Activated CD4-positive, CD25-positive, alpha-beta regulatory T cell treated with anti-CD3 and anti-CD28 coated beads, Interleukin-2, amount 50 U/mL, for 72 hours (primary cell): Measurements from ENCODE around the gene MYO7B.
"Not testable (repeated sequence)": the region's sequence is repeated elsewhere in the genome, so short reads cannot be mapped to it uniquely, and the experiment has no call there.

ENCODE experiments used
- DNase-seq: peaks from one replicate; pipeline ENCODE4 v3.0.0; 2021

The MYO7B gene

DNA sequence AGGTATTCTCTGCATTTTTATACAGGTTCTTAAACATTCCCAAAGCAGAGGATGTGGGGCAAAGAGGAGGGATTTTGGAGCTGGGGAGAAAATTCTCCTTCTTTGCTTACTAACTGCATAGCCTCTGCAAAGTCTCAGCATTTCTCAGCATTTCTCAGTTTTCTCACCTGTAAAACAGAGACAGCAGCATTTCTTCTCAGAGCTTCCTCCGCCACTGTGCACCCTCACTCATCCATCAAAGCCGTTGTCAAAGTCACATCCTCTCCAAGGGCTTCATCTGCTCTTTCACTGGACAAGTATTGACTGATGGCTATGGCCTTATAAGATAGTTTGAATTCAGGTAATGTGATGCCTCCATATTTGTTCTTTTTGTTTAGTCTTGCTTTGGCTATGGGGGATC, 17.4 kb downstream of the MYO7B start:
- no peak for DNase-seq

DNA sequence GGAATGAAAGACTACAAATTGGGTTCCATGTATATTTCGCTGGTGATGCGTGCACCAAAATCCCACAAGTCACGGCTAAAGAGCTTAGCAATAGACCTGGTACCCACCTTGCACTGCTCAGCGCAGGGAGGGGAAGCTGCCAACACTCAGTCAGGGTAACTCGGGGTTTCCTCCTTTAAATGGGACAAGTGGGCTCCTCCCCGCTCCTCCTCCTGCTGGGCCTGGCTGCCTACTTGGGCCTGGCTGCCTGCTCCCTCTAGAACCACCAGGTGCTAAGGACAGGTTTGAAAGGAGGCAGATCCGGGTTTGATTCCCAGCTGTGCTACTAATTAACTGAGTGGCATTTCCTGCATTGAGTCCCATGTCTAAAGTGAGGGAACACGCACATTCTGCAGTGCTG, 23.4 kb downstream of the MYO7B start:
- no peak for DNase-seq

DNA sequence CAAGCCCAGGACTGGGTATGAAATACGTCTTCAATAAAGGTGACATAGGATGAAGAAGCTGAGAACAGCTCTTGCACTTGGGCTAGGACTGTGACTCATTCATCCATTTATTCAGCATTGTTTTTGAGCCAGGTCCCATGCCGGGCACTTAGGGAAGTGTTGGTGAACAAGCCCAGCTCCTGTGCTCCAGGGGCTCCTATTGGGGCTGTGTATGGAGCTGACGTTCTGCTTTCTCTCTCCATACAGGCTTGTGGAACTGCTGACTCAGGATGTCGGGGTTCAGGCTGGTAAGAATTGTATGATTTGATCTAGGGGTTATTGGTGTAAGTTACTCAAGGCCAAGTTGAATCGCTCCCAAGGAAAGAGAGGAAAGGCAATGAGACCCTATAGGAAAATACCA, 24.0 kb downstream of the MYO7B start:
- DNase-seq = no peak

DNA sequence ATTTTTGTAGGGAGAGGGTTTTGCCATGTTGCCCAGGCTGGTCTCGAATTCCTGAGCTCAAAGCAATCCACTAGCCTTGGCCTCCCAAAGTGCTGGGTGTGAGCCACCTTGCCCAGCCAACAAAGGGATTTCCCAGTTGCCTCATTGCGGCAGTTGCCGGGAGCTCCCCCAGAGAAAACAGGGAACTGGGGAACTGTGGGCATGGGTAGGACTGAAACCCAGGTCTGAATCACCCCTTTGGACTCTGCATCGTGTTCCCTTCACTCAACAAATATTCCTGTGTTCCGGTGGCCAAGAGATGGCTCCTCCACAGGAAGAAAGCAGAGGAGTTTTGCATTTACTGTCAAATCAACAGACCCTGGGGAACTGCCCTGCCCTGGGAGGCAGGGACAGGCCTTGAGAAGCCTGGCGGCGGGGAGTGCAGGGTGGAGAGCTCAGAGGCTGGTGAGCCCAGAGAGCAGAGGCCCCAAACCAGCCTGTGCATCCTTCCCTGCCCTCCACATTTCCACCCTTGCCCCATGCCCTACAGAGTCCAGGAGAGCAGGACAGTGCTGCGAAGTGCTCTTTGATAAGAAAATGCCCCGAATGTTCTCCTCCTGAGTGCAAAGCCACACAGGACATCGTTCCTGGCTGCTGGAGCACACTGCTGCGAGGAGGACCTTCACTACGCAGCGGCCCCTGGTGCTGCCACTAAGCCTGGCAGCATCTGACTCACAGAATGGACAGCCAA, 24.9 kb downstream of the MYO7B start:
- no peak for DNase-seq

DNA sequence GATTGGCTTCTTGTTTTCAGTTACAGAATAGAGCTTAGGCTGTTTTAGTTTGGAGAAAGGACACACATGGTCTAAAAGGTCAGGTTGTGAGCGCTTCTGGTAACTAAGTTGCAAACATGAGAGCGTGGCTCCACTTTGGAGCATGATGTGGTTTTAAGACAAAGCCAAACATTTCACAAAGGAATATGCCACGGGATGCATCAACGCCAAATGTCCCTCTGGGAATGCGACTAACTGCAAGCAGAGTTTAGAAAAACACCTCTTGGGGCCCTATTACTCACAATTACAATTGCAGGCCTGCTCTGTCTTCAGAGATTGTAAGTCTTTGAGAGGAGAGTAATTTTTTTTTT, 25.4 kb downstream of the MYO7B start:
- no peak for DNase-seq

DNA sequence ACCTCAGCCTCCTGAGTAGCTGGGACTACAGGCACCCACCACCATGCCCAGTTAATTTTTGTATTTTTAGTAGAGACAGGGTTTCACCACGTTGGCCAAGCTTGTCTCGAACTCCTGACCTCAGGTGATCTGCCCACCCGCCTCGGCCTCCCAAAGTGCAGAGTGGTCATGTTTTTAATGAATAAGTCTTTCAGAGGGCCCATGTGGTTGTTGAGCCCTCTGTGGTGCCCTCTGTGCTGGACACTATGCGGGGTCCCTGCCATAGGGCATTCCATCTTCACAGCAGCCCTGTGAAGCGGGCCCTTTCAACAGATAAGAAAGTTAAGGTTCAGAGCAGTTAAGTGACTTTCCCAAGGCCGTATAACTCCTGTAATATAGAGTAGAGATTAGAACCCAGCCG, 25.9 kb downstream of the MYO7B start:
- no peak for DNase-seq

DNA sequence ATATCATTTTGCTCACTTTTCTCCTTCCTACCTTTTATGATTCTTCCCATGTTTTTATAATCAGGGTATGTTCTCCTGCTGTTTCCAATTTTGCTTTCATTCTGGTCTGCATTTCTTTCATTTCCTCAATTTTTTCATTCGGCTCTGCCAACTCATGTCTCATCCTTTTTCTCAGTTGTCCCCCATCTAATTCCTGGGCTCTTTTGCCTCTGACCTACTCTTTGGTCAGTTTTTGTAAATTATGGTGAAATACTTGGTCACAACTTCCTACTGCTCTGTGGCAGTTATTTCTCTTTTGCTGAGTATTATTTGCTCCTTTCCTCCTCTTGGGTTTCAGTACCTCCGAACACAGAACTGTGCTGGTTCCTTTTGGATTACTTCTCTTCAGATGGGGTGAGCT, 27.5 kb downstream of the MYO7B start:
- DNase-seq = no peak

DNA sequence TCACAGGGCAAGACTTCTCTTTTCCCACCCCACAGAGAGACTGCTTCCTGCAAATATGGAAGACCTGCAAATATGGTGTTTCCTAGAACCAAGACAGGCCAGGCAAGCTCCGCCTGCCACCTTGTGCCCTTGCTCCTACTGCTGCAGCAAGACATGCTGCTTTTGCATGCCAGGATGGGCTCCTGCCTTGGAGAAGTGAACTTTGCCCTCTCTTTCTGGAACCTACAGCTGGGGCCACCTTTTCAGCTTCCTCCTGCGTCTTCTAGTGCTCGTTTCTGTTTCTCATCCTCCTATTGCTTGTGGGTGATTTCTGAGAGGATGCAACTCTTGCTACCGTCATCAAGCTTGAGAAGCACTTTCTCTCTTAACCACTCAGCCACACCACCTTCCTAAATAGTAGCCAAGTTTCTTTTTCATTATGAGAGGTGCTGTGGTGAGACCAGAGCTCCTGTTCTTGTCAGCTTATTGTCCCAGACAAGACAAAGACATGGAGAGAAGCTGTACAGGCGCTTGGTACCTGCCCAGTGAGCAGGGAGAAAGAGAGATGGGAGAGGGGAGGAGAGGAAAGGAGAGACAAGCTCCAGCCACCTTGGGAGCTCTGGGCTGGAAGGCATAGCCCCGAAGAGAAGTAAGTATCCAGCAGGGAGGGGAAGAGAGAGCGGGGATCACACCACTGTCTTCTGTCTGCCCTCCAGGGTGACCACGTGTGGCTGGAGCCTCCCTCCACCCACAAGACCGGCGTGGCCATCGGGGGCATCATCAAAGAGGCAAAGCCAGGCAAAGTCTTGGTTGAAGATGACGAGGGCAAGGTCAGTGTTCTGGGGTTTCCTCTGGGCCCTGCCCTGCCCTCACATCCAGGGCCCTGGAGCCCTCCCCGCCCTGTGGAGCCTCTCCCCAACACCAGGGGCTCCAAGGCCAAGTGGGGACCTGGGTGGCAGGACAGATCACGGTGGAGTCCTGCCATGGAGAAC, 28.3 kb downstream of the MYO7B start:
- no peak for DNase-seq

DNA sequence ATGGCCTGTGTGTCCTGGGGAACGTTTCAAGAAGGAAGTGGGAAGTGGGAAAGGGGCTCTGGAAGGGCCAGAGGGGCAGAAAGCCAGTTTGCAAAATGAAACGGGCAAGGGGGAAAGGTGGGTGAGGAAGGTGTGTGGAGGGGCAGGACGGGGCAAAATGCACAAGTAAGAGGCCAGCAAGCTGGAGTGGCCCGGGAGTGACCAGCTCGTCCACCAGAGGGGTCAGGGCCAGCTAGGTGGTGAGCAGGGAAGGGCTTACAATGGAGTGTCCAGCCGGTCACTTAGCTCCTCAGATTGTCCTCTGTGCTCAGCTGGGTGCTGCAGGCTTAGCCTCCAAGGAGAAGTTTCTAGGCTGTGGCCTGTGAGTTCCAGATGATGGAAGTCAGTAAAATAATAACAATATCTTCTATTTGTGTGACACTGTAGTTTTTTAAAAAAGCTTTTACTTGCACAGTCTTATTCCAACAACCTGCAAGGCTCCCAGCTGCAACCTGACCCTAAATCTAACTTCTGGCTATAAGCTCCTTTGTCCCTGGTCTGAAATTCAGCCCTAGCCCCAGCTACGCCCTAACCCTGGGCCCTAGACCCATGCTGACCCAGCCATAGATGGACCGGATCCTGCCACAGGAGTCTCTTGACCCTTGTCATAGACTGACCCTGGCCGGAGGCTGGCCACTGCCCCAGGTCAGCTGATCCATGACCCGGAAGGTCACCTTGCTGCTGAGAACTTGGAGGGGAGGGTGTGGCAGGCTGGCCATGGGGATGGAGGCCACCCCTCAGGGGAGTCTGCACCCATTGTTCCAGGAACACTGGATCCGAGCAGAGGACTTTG, 29.2 kb downstream of the MYO7B start:
- DNase-seq = no peak

DNA sequence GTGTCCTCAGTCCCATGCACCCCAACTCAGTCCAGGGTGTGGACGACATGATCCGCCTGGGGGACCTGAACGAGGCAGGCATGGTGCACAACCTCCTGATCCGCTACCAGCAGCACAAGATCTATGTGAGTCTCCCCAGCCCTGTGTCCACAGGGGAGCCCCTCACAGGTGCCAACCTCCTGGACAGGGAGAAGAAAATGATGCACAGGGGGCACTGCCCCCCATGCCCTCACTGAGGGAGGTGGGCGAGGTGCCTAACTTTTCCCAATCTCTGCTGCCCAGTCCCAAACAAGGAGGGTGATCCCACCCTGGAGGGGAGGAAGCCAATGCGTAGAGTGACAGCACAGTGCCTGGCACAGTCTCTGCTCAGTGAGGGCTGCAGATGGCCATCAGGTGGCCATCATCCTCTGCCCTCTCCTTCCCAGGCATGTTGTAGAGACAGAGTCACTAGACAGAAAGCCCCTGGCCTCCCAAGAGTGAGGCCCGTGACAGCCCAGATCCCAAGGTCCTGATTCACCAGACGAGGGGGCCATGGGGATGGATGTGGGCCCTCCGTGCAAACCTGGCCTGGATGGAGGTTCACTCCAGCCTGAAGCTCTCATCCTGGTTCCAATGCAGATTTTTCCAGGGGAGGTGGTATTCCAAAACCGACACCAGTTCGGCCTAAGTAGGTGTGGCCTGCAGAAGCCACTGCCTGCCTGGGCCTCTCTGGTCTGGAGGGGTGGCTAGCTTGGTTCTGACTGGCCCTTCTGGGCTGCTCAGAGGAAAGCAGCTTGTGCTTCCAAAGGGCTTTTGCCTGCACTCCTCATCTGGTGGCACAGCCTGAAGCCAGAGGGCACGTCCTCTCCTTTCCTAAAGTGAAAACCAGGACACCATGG, 30.0 kb downstream of the MYO7B start:
- no peak for DNase-seq

DNA sequence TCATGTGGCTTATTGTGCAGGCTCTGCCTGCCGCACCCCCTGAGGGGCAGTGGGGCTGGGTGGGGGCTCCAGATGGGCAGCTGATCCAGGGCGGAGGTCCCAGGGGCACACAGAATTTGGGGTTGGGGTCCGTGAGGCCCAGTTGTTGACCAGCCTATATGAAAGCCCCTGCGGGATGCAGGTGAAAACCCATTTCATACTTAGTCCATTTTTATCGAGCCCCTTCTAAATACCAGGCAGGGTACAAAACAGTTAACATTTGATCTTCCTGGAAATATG, 30.6 kb downstream of the MYO7B start:
- DNase-seq = no peak

DNA sequence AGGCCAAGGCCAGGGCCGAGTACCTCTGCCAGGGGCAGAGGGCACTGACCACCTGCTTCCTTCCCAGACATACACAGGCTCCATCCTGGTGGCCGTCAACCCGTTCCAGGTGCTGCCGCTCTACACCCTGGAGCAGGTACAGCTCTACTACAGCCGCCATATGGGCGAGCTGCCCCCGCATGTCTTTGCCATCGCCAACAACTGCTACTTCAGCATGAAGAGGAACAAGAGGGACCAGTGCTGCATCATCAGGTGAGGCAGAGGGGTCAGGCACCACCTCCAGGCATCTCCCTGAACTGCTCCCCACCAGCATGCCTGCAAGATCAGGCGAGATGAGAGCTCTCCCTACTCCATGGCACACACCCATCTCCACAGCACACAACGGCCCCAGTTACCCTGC, 31.1 kb downstream of the MYO7B start:
- no peak for DNase-seq

DNA sequence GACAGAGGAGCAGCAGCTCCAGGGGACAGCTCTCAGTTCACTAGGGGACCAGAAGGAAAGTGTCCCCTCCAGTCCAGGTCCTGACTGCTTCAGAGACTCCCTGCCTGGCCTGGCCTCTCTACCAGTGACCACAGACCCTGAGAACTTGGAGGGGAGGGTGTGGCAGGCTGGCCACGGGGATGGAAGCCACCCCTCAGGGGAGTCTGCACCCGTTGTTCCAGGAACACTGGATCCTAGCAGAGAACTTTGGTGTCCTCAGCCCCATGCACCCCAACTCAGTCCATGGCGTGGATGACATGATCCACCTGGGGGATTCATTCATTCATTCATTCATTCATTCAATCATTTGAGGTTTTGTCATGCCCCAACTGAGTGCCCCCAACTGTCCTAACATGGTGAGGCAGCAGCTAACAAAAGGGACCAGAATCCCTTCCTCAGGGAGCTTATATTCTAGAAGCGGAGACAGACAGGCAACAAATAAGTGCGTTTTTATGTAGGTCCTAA, 31.9 kb downstream of the MYO7B start:
- no peak for DNase-seq

DNA sequence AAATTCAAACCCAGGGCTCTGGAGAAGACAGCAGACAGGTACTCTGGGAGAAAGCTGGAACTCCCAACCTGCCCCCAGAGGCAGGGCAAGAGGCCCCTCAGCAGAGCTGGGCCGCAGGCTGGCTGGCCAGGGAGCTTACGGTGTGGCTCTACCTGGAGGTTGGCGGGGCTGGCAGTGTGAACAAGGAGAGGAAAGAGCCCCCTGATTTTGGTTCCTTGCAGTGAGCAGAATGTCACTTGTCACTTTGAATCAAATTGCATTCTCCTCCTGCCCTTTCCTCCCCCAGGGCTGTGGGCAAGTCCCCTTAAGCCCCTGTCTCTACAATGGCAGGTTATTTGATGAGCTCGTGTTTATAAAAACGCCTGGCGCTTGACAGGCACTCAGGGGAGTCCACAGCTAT, 32.6 kb downstream of the MYO7B start:
- no peak for DNase-seq

DNA sequence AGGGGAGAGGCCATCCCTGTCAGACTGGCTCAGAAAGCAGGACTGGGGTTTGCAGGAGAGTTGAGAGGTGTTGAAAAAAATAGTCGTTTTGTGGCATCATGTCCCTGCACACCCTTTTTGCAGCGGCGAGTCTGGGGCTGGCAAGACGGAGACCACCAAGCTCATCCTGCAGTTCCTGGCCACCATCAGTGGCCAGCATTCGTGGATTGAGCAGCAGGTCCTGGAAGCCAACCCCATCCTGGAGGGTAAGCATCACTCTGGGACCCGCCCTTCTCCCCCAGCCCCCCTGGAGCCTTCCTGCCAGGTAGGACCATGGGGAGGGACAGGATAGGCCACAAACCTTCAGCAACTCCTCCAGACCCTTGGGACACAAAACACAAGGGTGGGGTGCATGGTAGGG, 34.2 kb downstream of the MYO7B start:
- no peak for DNase-seq

DNA sequence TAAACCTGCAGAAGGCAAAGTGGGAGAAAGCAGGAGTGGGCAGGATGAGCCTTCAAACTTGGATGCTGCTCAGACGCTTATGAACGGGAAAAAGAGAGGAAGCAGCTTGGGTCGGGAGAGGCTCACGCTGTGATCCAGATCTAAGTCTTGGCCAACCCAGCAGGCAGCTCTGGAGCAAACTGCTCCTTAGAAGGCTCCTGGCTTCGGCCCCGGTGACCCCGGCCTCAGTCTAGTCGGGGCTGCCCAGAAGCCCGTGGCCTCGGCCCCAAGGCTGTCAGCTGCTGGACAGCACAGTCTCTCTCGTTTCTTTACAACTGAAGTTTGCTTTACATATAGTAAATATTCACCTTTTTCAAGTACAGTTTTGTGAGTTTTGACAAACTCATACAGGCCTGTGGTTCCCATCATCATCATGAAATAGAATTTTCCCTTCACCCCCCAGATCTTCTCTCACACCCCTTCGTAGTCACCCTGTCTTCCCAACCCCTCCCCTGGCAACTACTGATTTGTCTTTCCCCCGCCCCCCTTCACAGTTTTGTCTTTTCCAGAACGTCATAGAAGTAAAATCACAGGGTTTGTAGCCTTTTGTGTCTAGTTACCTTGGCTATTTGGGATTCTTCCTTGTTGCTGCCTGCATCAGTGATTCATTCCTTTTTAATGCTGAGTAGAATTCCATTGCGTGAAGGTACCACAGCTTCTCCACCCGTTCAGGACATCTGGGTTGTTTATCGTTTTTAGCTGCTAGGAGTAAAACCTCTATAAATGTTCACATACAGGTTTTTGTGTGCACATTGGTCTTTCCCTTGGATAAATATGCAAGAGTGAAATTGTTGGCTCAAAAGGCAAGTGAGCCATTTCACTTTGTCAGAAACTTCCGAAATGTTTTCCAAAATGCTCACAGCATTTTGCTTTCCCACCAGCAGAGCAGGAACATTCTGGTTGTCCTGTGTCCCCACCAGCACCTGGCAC, 35.1 kb downstream of the MYO7B start:
- no peak for DNase-seq

DNA sequence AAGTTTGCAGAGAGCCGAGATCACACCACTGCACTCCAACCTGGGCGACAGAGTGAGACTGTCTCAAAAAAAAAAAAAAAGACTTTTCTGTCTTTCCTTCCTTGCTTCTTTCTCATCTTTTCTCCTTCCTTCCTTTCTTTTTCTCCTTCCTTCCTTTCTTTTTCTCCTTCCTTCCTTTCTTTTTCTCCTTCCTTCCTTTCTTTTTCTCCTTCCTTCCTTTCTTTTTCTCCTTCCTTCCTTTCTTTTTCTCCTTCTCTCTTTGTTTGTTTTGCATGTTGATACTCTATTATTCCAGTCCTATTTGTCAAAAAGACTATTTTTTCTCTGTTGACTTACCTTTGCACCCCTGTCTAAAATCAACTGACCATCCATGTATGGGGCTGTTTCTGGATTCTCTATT, 36.9 kb downstream of the MYO7B start:
- DNase-seq = not testable (repeated sequence)

DNA sequence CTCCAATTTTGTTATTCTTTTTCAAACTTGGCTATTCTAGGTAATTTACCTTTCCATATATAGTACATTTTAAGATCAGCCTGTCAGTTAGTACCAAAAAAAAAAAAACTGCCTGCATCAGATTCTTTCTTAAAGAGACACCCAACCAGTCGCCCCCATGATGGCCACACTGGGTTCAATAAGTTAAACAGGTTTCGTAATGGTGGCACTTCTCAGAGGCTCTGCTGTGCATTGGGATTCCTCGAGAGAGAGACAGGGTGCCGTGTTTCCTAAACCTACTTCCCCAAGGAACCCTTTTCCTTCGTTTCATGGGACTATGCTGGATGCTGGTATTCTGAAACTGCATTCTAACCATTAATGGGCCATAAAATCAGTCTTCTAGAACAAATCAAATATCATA, 37.4 kb downstream of the MYO7B start:
- DNase-seq = no peak

DNA sequence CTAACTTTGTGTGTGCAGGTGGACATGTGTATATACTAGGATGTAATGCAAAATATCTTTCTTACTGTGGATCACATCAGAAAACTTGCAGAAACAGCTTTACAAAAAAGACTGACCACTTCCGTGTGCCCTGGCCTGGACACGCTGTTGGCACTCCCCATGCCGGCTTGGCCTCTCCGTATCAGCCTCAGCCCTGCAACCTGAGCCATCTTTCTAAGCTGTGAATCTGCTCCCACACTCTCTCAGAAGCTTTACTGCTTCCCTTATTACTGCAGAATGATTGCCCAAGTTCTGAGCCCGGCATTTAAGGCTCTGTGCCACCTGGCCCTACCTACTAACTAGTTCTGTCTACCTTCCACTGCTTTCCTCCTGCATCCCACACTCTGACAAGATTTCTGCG, 37.8 kb downstream of the MYO7B start:
- no peak for DNase-seq

DNA sequence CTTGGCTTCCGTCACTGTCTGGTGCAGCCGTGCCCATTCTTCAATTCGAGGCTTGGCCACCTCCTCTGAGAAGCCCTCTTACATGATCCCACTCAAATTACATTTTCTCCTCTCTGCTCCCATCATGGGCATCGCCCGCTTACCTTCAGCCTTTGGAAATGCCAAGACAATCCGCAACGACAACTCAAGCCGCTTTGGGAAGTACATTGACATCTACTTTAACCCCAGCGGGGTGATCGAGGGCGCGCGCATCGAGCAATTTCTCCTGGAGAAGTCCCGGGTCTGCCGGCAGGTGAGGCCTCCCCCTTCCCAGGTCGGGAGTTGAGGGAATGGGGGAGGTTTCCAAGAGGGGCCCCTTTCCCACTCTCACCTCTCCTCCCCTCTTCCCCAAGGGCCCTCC, 38.3 kb downstream of the MYO7B start:
- DNase-seq = no peak

DNA sequence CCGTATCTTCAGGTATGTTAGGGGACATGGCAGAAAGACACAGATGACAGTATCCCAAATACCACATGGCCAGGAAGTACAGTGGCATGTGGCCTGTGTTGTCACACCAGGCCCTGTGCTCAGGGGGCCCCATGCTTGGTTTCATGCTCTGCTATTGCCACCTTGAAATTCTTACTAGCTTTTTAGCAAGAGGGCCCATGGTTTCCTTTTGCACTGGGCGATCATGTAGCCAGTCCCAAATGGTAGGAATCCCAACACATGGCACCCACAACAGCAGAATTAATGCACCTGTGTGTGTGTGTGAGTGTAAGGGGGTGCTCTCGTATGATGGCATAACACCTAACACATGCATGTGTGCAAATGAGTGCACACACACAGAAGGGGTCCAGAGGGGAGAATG, 39.2 kb downstream of the MYO7B start:
- DNase-seq = peak; percentile 7
